Liver (tissue), 9 donors: Measurements from ENCODE around the gene SCYGR4. TPM values are rescaled to one million over a fixed set of nuclear protein-coding genes. Genes with fewer than 3 reads are reported as not detected.

ENCODE experiments used
- DNase-seq: peaks from one replicate; pipeline ENCODE4 v3.0.0-alpha.2; 2017; ENCODE audit warnings: low spot score
- H3K27ac ChIP-seq, 2 donors: one replicate each; pipeline ENCODE4 v1.7.0; 2013; ENCODE audit warnings: inconsistent platforms in 2 of 2, low read length in 2 of 2, control low read depth in 1 of 2, low read depth in 1 of 2, mild to moderate bottlenecking in 1 of 2
- H3K27me3 ChIP-seq, 4 donors: one replicate each; pipeline versions ENCODE4 v1.6.1 to v1.7.0; 2013; ENCODE audit warnings: low read length in 3 of 4, inconsistent platforms in 1 of 4, mild to moderate bottlenecking in 1 of 4, moderate library complexity in 1 of 4; ENCODE audit not compliant: control insufficient read depth in 4 of 4, insufficient read depth in 4 of 4
- H3K36me3 ChIP-seq, 4 donors: one replicate each; pipeline versions ENCODE4 v1.6.1 to v1.7.0; 2013; ENCODE audit warnings: low read length in 3 of 4, mild to moderate bottlenecking in 3 of 4, low read depth in 1 of 4, moderate library complexity in 1 of 4; ENCODE audit not compliant: control insufficient read depth in 4 of 4, insufficient read depth in 3 of 4
- H3K4me1 ChIP-seq, 4 donors: one replicate each; pipeline versions ENCODE4 v1.6.1 to v1.7.0; 2013; ENCODE audit warnings: low read length in 3 of 4, mild to moderate bottlenecking in 3 of 4, moderate library complexity in 1 of 4; ENCODE audit not compliant: control insufficient read depth in 4 of 4, insufficient read depth in 4 of 4
- H3K4me3 ChIP-seq, 3 donors: one replicate each; pipeline versions ENCODE4 v1.6.1 to v1.7.0; 2013; ENCODE audit warnings: low read length in 3 of 3, control low read depth in 1 of 3, low read depth in 1 of 3, mild to moderate bottlenecking in 1 of 3
- H3K9ac ChIP-seq, 2 donors: one replicate each; pipeline ENCODE4 v1.7.0; 2013; ENCODE audit warnings: low read length in 2 of 2, mild to moderate bottlenecking in 2 of 2, moderate library complexity in 2 of 2, control low read depth in 1 of 2, low read depth in 1 of 2
- H3K9me3 ChIP-seq, 4 donors: one replicate each; pipeline versions ENCODE4 v1.6.1 to v1.7.0; 2013; ENCODE audit warnings: low read length in 3 of 4; ENCODE audit not compliant: control insufficient read depth in 4 of 4
- EGR1 ChIP-seq, 2 donors: IDR thresholded peaks; 2 replicates each; pipeline ENCODE4 v1.6.1; 2016 to 2018; ENCODE audit warnings: antibody characterized with exemption in 2 of 2, low read depth in 2 of 2
- FOXA2 ChIP-seq: IDR thresholded peaks from 2 replicates; pipeline ENCODE4 v1.6.1; 2016; ENCODE audit warnings: antibody characterized with exemption
- GABPA ChIP-seq, 2 donors: IDR thresholded peaks in 1 of 2; conservative IDR thresholded peaks in 1 of 2; 2 replicates each; pipeline ENCODE4 v1.6.1; 2016; ENCODE audit warnings: antibody characterized with exemption in 2 of 2, mild to moderate bottlenecking in 1 of 2, moderate library complexity in 1 of 2
- HNF4A ChIP-seq, 2 donors: conservative IDR thresholded peaks; 2 replicates each; pipeline ENCODE4 v1.6.1; 2016; ENCODE audit warnings: antibody characterized with exemption in 2 of 2, mild to moderate bottlenecking in 2 of 2
- JUND ChIP-seq, 2 donors: IDR thresholded peaks; 2 replicates each; pipeline ENCODE4 v1.6.1; 2016; ENCODE audit warnings: antibody characterized with exemption in 2 of 2
- NR2F2 ChIP-seq: IDR thresholded peaks from 2 replicates; pipeline ENCODE4 v1.6.1; 2016; ENCODE audit warnings: antibody characterized with exemption
- RAD21 ChIP-seq, 2 donors: IDR thresholded peaks; 2 replicates each; pipeline ENCODE4 v1.6.1; 2016; ENCODE audit warnings: antibody characterized with exemption in 2 of 2, mild to moderate bottlenecking in 2 of 2
- RXRA ChIP-seq, 2 donors: IDR thresholded peaks; 2 replicates each; pipeline ENCODE4 v1.6.1; 2017 to 2018; ENCODE audit warnings: antibody characterized with exemption in 2 of 2, mild to moderate bottlenecking in 1 of 2
- YY1 ChIP-seq: IDR thresholded peaks from 2 replicates; pipeline ENCODE4 v1.6.1; 2016; ENCODE audit warnings: antibody characterized with exemption, mild to moderate bottlenecking
- WGBS: extraction: QIAGEN DNeasy Blood & Tissue Kit; methylation state at CpG from one replicate; pipeline ENCODE4 v1.1.7; 2013; 5-methylcytosine and 5-hydroxymethylcytosine counted together
- polyA plus RNA-seq, 2 donors: library from polyadenylated mRNA; stranded (reverse) in 1 of 2; unstranded in 1 of 2; fragments of 200-250 nt in 1 of 2; fragments of >200 nt in 1 of 2; fragmentation: Nextera tagmentation in 1 of 2; extraction: Ambion mirVana in 1 of 2; gene quantifications; one replicate each; pipeline versions ENCODE4 v1.2.1 to v1.2.3, GENCODE V29; 2013 to 2015
- total RNA-seq, 2 donors: library from RNA; depleted of rRNA; stranded (reverse); fragments of >200 nt; gene quantifications; one replicate each; pipeline ENCODE4 v1.2.3, GENCODE V29; 2014
- TF ChIP-seq, protein P1 (sequence below): IDR thresholded peaks from 2 replicates; pipeline ENCODE4 v1.6.1; 2016; ENCODE audit warnings: antibody characterized with exemption, mild to moderate bottlenecking
- TF ChIP-seq, protein P2 (sequence below): fragments of 150-350 bp; IDR thresholded peaks from 2 replicates; pipeline ENCODE4 v1.5.1; 2017; ENCODE audit warnings: improper control_type of control experiment, low read depth, low read length; ENCODE audit not compliant: missing input control
- TF ChIP-seq, protein P3 (sequence below): IDR thresholded peaks from 2 replicates; pipeline ENCODE4 v1.6.1; 2016; ENCODE audit warnings: antibody characterized with exemption
- TF ChIP-seq, protein P4 (sequence below): IDR thresholded peaks from 2 replicates; pipeline ENCODE4 v1.6.1; 2016; ENCODE audit warnings: antibody characterized with exemption
- donor health status: healthy.
- donor health status: healthy.
- donor health status: healthy.
- donor health status: healthy.
- donor health status: healthy.

SCYGR4 gene
- total and polyA plus RNA-seq, 4 donors, result not detected

DNA sequence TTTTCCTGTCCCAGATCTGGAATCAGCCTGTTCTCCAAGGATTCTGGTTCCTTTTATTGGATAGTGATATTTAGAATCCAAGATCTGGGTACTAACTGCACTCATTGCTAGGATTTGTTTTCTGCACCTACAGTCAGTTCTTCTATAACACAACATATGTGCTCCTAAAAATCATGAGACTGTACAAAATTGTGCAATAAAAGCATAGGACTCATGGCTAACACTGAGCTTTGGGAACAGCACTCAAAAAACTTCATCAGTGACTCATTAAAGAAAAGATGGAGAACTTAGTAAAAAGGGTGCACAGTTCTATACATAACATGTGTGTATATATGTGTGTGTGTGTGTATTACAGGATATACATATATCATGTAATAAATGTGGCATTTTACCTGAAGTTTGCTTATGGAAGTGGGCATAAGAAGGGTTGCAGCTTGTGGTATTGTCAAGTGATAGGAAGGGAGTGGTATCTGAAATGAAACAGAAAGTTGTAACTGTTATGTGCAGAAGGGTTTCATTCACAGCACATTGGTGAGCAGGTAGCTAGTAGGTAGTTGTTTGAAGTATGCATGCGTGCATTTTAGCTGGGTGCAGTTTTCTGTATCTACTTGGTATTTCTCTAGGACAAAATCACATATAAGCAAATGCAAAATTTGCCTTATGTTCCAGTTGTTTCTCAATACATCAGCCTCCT is 24.5 kb upstream of the SCYGR4 start:
- 90% methylated on average over 1 of the region's 1 CpG for WGBS
- H3K9ac ChIP-seq, result no peak overlapping the region
- TF ChIP-seq GABPA (IDR thresholded peaks at IDR 0.05 in 1 of 2, conservative IDR thresholded peaks at IDR 0.05 in 1 of 2) (no peak), HNF4A (conservative IDR thresholded peaks at IDR 0.05) (no peak), JUND (IDR thresholded peaks at IDR 0.05) (no peak)
- TF ChIP-seq, protein P1, sequence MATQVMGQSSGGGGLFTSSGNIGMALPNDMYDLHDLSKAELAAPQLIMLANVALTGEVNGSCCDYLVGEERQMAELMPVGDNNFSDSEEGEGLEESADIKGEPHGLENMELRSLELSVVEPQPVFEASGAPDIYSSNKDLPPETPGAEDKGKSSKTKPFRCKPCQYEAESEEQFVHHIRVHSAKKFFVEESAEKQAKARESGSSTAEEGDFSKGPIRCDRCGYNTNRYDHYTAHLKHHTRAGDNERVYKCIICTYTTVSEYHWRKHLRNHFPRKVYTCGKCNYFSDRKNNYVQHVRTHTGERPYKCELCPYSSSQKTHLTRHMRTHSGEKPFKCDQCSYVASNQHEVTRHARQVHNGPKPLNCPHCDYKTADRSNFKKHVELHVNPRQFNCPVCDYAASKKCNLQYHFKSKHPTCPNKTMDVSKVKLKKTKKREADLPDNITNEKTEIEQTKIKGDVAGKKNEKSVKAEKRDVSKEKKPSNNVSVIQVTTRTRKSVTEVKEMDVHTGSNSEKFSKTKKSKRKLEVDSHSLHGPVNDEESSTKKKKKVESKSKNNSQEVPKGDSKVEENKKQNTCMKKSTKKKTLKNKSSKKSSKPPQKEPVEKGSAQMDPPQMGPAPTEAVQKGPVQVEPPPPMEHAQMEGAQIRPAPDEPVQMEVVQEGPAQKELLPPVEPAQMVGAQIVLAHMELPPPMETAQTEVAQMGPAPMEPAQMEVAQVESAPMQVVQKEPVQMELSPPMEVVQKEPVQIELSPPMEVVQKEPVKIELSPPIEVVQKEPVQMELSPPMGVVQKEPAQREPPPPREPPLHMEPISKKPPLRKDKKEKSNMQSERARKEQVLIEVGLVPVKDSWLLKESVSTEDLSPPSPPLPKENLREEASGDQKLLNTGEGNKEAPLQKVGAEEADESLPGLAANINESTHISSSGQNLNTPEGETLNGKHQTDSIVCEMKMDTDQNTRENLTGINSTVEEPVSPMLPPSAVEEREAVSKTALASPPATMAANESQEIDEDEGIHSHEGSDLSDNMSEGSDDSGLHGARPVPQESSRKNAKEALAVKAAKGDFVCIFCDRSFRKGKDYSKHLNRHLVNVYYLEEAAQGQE, result no peak
- TF ChIP-seq, protein P2, sequence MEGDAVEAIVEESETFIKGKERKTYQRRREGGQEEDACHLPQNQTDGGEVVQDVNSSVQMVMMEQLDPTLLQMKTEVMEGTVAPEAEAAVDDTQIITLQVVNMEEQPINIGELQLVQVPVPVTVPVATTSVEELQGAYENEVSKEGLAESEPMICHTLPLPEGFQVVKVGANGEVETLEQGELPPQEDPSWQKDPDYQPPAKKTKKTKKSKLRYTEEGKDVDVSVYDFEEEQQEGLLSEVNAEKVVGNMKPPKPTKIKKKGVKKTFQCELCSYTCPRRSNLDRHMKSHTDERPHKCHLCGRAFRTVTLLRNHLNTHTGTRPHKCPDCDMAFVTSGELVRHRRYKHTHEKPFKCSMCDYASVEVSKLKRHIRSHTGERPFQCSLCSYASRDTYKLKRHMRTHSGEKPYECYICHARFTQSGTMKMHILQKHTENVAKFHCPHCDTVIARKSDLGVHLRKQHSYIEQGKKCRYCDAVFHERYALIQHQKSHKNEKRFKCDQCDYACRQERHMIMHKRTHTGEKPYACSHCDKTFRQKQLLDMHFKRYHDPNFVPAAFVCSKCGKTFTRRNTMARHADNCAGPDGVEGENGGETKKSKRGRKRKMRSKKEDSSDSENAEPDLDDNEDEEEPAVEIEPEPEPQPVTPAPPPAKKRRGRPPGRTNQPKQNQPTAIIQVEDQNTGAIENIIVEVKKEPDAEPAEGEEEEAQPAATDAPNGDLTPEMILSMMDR, result no peak
- peaks cover 0 to 3% (median 0%) of the 10 kb centered on the region in 4 donors for H3K9me3 ChIP-seq
- H3K4me3 ChIP-seq, result no peak overlapping the region
- peaks cover 0 to 2% (median 0%) of the 10 kb centered on the region in 4 donors for H3K27me3 ChIP-seq
- H3K4me1 ChIP-seq, result no peaks in the 10 kb centered on the region
- H3K36me3 ChIP-seq, result no peaks in the 10 kb centered on the region
- DNase-seq, result no peak
- no peak overlapping the region for H3K27ac ChIP-seq

DNA sequence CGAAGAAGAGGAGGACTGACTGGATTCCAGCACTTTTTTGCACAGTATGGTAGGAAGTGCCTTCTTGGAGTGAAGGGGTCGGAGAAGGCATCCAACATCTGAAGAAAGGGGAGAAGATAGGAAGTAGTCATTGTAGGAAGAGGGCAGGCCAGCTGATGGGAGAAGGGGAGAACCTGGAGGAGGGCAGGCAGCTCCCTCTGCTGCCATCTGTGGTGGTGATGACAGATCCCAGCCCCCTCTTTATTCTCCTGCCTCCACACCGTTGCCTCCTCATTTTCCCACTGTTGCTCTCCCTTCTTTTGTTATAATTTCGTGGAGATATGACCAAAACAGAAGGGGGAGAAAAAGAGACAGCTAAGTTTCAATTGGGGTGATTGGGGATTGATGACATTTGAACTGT is 21.5 kb upstream of the SCYGR4 start:
- TF ChIP-seq NR2F2 (no peak), FOXA2 (no peak), RXRA (IDR thresholded peaks at IDR 0.05) (no peak)
- TF ChIP-seq, protein P3, sequence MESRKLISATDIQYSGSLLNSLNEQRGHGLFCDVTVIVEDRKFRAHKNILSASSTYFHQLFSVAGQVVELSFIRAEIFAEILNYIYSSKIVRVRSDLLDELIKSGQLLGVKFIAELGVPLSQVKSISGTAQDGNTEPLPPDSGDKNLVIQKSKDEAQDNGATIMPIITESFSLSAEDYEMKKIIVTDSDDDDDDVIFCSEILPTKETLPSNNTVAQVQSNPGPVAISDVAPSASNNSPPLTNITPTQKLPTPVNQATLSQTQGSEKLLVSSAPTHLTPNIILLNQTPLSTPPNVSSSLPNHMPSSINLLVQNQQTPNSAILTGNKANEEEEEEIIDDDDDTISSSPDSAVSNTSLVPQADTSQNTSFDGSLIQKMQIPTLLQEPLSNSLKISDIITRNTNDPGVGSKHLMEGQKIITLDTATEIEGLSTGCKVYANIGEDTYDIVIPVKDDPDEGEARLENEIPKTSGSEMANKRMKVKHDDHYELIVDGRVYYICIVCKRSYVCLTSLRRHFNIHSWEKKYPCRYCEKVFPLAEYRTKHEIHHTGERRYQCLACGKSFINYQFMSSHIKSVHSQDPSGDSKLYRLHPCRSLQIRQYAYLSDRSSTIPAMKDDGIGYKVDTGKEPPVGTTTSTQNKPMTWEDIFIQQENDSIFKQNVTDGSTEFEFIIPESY, result no peak
- WGBS, result 63% methylated on average over 4 of the region's 4 CpGs
- H3K27me3 ChIP-seq, result peaks cover 0 to 2% (median 0%) of the 10 kb centered on the region in 4 donors
- H3K4me1 ChIP-seq, result no peaks in the 10 kb centered on the region
- H3K27ac ChIP-seq, result no peak overlapping the region
- H3K9me3 ChIP-seq, result no peaks in the 10 kb centered on the region
- H3K9ac ChIP-seq, result no peak overlapping the region
- H3K4me3 ChIP-seq, result no peak overlapping the region
- DNase-seq, result no peak
- no peaks in the 10 kb centered on the region for H3K36me3 ChIP-seq

DNA sequence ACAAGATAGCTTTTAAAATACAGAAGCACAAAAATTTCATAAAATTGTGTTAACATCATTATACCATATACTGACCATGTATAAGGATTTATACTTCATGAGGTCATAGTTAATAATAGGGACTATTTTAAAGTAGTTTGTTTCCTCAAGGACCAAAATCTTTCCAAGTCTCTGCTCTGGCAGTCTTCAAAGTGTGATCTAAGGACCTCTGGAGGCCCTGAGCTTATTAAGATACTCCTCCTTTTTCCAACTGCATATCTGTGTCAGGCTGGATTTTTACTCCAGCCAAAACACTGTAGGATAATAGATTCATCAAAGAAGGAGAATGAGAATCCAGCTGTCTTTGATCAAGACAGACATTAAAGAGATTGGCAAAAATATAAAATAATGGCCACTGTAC is 20.3 kb upstream of the SCYGR4 start:
- DNase-seq, result no peak
- no peaks in the 10 kb centered on the region for H3K4me1 ChIP-seq
- H3K4me3 ChIP-seq, result no peak overlapping the region
- no peaks in the 10 kb centered on the region for H3K9me3 ChIP-seq
- H3K27ac ChIP-seq, result no peak overlapping the region
- H3K9ac ChIP-seq, result no peak overlapping the region
- TF ChIP-seq RAD21 (IDR thresholded peaks at IDR 0.05) (no peak), RXRA (IDR thresholded peaks at IDR 0.05) (no peak), NR2F2 (no peak), GABPA (IDR thresholded peaks at IDR 0.05 in 1 of 2, conservative IDR thresholded peaks at IDR 0.05 in 1 of 2) (no peak), YY1 (no peak), EGR1 (IDR thresholded peaks at IDR 0.05; ENCODE audit: low read depth in 2 of 2) (no peak)
- TF ChIP-seq, protein P4, sequence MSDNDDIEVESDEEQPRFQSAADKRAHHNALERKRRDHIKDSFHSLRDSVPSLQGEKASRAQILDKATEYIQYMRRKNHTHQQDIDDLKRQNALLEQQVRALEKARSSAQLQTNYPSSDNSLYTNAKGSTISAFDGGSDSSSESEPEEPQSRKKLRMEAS, result no peak
- TF ChIP-seq, protein P2, result no peak
- TF ChIP-seq, protein P3, result no peak
- peaks cover 0 to 2% (median 0%) of the 10 kb centered on the region in 4 donors for H3K27me3 ChIP-seq
- no peaks in the 10 kb centered on the region for H3K36me3 ChIP-seq
